GM12878 (cell line): ENCODE data around the gene AGRN. TPM values are rescaled to one million over a fixed set of nuclear protein-coding genes. Genes with fewer than 3 reads are reported as not detected.
A peak's percentile ranks its signal among the peaks of the same experiment; 100 is the strongest.

ENCODE experiments used
- ATF2 ChIP-seq: IDR thresholded peaks from 2 replicates; pipeline ENCODE4 v1.6.1; 2012; ENCODE audit warnings: low read length, inconsistent platforms
- CBFB ChIP-seq: IDR thresholded peaks from 2 replicates; pipeline ENCODE4 v1.6.1; 2016; ENCODE audit warnings: antibody characterized with exemption, low read depth
- CHD1 ChIP-seq: IDR thresholded peaks from 2 replicates; pipeline ENCODE4 v1.6.1; 2012; ENCODE audit warnings: low read depth, low read length, improper control_type of control experiment
- CHD2 ChIP-seq: IDR thresholded peaks from 2 replicates; pipeline ENCODE4 v1.6.1; 2011; ENCODE audit warnings: low read depth, low read length, improper control_type of control experiment, borderline replicate concordance
- CREB1 ChIP-seq: IDR thresholded peaks from 2 replicates; pipeline ENCODE4 v1.6.1; 2012; ENCODE audit warnings: low read depth, mild to moderate bottlenecking, inconsistent platforms
- CTCF ChIP-seq, 3 experiments: IDR thresholded peaks in 2 of 3; conservative IDR thresholded peaks in 1 of 3; 2 replicates each; pipeline ENCODE4 v1.5.1; 2011; ENCODE audit warnings: low read depth in 3 of 3, low read length in 3 of 3, mild to moderate bottlenecking in 3 of 3, control low read depth in 2 of 3, moderate library complexity in 2 of 3, inconsistent platforms in 1 of 3, mixed read lengths in 1 of 3; ENCODE audit not compliant: control insufficient read depth in 2 of 3, insufficient read depth in 1 of 3; ENCODE audit errors: extremely low read depth in 1 of 3
- E2F8 ChIP-seq: fragments of 450-650 bp; IDR thresholded peaks from 2 replicates; pipeline ENCODE4 v1.6.1; 2018; ENCODE audit warnings: mild to moderate bottlenecking, low read depth, moderate library complexity; ENCODE audit not compliant: partially characterized antibody
- HDAC6 ChIP-seq: fragments of 200-600 bp; sonication (generic); IDR thresholded peaks from one replicate; pipeline ENCODE4 v1.8.0; 2017; ENCODE audit warnings: antibody characterized with exemption; ENCODE audit not compliant: unreplicated experiment
- IKZF1 ChIP-seq: fragments of 450-650 bp; conservative IDR thresholded peaks from 2 replicates; pipeline ENCODE4 v1.6.1; 2017; ENCODE audit warnings: antibody characterized with exemption, mild to moderate bottlenecking
- MEF2A ChIP-seq: IDR thresholded peaks from 2 replicates; pipeline ENCODE4 v1.6.1; 2011; ENCODE audit warnings: low read depth, mild to moderate bottlenecking, low read length, moderate library complexity; ENCODE audit not compliant: insufficient read depth
- MTA2 ChIP-seq: fragments of 450-650 bp; IDR thresholded peaks from 2 replicates; pipeline ENCODE4 v1.6.1; 2016; ENCODE audit warnings: low read depth, mild to moderate bottlenecking, moderate library complexity
- NR2F1 ChIP-seq: fragments of 450-650 bp; conservative IDR thresholded peaks from 2 replicates; pipeline ENCODE4 v1.6.1; 2017; ENCODE audit warnings: mild to moderate bottlenecking
- POLR2A ChIP-seq: IDR thresholded peaks from 2 replicates; pipeline ENCODE4 v1.6.1; 2011; ENCODE audit warnings: low read depth, mild to moderate bottlenecking, low read length
- POU2F2 ChIP-seq: IDR thresholded peaks from 3 replicates; pipeline ENCODE4 v1.6.1; 2011; ENCODE audit warnings: low read depth, mild to moderate bottlenecking, low read length, borderline replicate concordance
- RAD51 ChIP-seq: fragments of 450-650 bp; IDR thresholded peaks from 2 replicates; pipeline ENCODE4 v1.6.1; 2016; ENCODE audit warnings: moderate library complexity, mild to moderate bottlenecking, inconsistent platforms
- RELB ChIP-seq: fragments of 450-650 bp; IDR thresholded peaks from 2 replicates; pipeline ENCODE4 v1.6.1; 2017; ENCODE audit warnings: low read depth, mild to moderate bottlenecking, moderate library complexity
- SIX5 ChIP-seq: IDR thresholded peaks from 2 replicates; pipeline ENCODE4 v1.6.1; 2011; ENCODE audit warnings: mild to moderate bottlenecking, low read depth, low read length, moderate library complexity; ENCODE audit not compliant: severe bottlenecking
- SMAD1 ChIP-seq: fragments of 450-650 bp; IDR thresholded peaks from 2 replicates; pipeline ENCODE4 v1.6.1; 2018; ENCODE audit warnings: mild to moderate bottlenecking, low read depth; ENCODE audit not compliant: partially characterized antibody
- SMARCA5 ChIP-seq: fragments of 450-650 bp; IDR thresholded peaks from 2 replicates; pipeline ENCODE4 v1.6.1; 2017; ENCODE audit warnings: mild to moderate bottlenecking
- USF2 ChIP-seq: IDR thresholded peaks from 2 replicates; pipeline ENCODE4 v1.6.1; 2011; ENCODE audit warnings: low read depth, low read length, improper control_type of control experiment, borderline replicate concordance
- ZBED1 ChIP-seq: IDR thresholded peaks from 2 replicates; pipeline ENCODE4 v1.6.1; 2016; ENCODE audit warnings: borderline replicate concordance
- ZNF217 ChIP-seq: fragments of 450-650 bp; IDR thresholded peaks from 2 replicates; pipeline ENCODE4 v1.6.1; 2017; ENCODE audit warnings: antibody characterized with exemption, mild to moderate bottlenecking
- ZNF622 ChIP-seq: fragments of 450-650 bp; IDR thresholded peaks from 2 replicates; pipeline ENCODE4 v1.6.1; 2017; ENCODE audit warnings: mild to moderate bottlenecking, inconsistent platforms
- ZZZ3 ChIP-seq: IDR thresholded peaks from 2 replicates; pipeline ENCODE4 v1.6.1; 2011; ENCODE audit warnings: low read depth; ENCODE audit not compliant: control insufficient read depth, insufficient read length
- polyA plus RNA-seq, 11 experiments: library from polyadenylated mRNA; depleted of rRNA in 4 of 11; unstranded in 6 of 11; stranded (reverse) in 5 of 11; fragments of >200 nt; fragmentation: Nextera tagmentation in 4 of 11; fragmentation: Illumina TruSeq in 1 of 11; extraction: Ambion mirVana in 4 of 11; extraction: Trizol in 1 of 11; gene quantifications; 1 replicate in 1 of 11; 2 replicates in 10 of 11; pipeline versions ENCODE4 v1.2.1 to v1.2.3, GENCODE V29; 2011 to 2016; ENCODE audit warnings: inconsistent platforms in 2 of 11, missing spikeins in 2 of 11, low read depth in 1 of 11
- total RNA-seq, 4 experiments: library from RNA; depleted of rRNA in 3 of 4; stranded (reverse); fragments of >200 nt in 3 of 4; fragmentation: Illumina TruSeq in 1 of 4; extraction: Trizol in 1 of 4; gene quantifications; 2 replicates each; pipeline versions ENCODE4 v1.2.1 to v1.2.3, GENCODE V29; 2013 to 2021

Gene AGRN
- total and polyA plus RNA-seq, 10 of the 15 experiments (the other 5 are each of a cell fraction or from before 2014, with no cell fraction given): 0.02 to 41.8 (median 4.1) TPM

- TF ChIP-seq CTCF (IDR thresholded peaks at IDR 0.05 in 2 of 3, conservative IDR thresholded peaks at IDR 0.05 in 1 of 3; ENCODE audit: control insufficient read depth in 2 of 3, extremely low read depth in 1 of 3, insufficient read depth in 1 of 3, low read depth in 3 of 3, low read length in 3 of 3) (peak in 2 of 3 experiments; percentile 35 to 52; a peak in 3 of 6 replicates), IKZF1 (0 out of 2 replicates have a peak, but pooled peaks have one; percentile 10), CBFB (no peak), ZBED1 (no peak), RELB (peak; percentile 53; the same call in 1 of the 2 replicates), RAD51 (no peak), CREB1 (no peak), POU2F2 (no peak), SMAD1 (no peak), CHD2 (no peak), ZNF217 (no peak), ZNF622 (no peak), CHD1 (no peak), E2F8 (no peak), USF2 (no peak), POLR2A (0 out of 2 replicates have a peak, but pooled peaks have one; percentile 34), HDAC6 (peak; percentile 76), SIX5 (no peak), NR2F1 (no peak), MTA2 (no peak), SMARCA5 (no peak), ZZZ3 (no peak), ATF2 (no peak), MEF2A (no peak)
Measured at GRCh38 chr1:1058921-1059493, 39.1 kb downstream of the AGRN start (continued).
